T-helper 1 cell treated with Interleukin-12 subunit alpha and Interleukin-12 subunit beta and Interleukin-4 antibody, amounts not matched to agents 30 ng/mL and 1 ng/mL, for 36 hours (primary cell): ENCODE data around the gene COL13A1. TPM values are rescaled to one million over a fixed set of nuclear protein-coding genes. Genes with fewer than 3 reads are reported as not detected.

Experiments used
- intact Hi-C: fragments of 100-400 bp; cut with micrococcal nuclease; formaldehyde crosslinking; loops from one replicate; pipeline ENCODE4 v1.15.1; 2024
- total RNA-seq: library from RNA; stranded (reverse); gene quantifications from 2 replicates; pipeline ENCODE4 v1.2.3, GENCODE V29; 2022

Gene COL13A1
- not detected in 2 replicates for total RNA-seq

DNA sequence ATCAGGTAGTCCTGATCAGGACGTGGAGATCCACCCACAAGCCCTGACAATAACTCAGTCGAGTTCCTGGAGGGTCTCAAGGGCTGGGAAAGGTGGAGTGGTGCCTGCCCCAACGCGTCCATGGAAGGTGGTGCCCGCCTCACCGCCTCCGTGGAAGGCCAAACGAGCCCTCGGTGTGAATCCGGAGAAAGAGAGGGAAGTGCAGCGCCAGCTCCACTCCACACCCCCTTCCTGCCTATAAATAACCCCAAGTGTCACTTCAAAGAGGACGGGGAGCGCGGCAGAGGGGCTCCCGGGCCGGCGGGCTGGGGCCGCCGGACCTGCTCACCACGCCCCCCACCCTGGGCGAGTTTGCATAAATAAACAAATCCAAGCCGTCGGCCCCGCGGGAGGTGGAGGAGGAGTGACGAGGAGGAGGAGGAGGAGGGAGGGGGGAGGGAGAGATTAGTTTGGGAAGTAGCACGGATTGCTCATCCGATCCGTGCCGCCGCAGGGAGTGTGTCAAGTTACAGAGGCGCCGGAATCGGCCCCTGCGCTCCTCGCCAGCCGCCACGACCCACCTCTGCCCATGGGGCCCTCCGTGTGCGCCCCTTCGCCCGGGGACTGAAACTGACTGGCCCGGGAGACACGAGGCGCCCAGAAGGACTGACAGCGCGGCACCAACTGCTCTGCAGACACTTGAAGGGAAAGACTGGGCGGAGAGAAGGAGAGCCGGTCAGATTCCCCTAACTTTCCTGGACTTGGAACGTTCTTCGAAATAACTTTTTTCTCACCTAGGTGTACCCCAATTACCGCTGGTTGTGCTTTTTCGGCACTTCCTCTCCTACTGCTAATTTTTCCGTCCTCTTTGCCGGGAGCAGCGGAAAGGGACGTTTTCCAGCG is at the start of gene COL13A1:
Gene COL13A1, plus strand, starts transcription at position 473 of the 882 bp plus-strand sequence. CDS start 518 bp downstream, outside the sequence.
- intact Hi-C loops, result no loop called here

DNA sequence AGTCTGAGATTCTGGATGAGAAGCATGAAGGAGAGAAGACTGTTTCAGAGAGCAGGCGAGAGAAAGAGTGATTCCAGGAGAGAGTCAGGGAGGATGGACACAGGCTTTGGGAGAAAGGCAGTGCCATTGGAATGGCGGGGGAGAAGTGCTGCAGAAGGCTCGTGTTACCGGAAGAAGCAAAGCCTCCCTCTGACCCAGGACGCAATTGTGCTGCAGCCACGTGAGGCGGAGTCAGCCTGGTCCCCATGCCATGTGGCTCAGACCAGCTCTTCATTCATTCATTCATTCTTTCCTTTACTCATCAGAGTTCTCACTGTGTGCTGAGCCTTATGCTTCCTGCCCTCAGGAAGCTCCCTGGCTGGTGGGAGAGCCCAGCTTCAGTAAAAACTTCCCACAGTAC is 49.2 kb upstream of the COL13A1 start:
- intact Hi-C loops, result no loop called here

DNA sequence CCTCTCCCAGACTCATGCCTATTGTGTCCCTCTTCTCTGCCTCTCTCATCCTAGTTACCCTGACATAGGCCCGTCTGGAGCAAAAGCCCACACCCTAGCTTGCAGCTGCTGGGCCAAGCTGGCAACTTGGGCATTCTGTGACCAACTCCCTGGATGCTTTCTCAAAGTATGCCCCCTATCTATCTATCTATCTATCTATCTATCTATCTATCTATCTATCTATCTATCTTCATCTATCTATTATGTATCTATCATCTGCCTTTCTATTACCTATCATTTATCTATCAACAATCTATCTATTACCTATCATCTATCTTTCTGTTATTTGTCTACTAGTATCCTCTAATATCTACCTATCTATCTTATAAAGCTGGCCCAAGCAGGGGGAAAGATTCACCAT is 45.4 kb upstream of the COL13A1 start:
- intact Hi-C loops, result no loop called here

GRCh38 chr10:69757206-69757552 is 44.5 kb upstream of the COL13A1 start:
- intact Hi-C loops, result no loop called here

DNA sequence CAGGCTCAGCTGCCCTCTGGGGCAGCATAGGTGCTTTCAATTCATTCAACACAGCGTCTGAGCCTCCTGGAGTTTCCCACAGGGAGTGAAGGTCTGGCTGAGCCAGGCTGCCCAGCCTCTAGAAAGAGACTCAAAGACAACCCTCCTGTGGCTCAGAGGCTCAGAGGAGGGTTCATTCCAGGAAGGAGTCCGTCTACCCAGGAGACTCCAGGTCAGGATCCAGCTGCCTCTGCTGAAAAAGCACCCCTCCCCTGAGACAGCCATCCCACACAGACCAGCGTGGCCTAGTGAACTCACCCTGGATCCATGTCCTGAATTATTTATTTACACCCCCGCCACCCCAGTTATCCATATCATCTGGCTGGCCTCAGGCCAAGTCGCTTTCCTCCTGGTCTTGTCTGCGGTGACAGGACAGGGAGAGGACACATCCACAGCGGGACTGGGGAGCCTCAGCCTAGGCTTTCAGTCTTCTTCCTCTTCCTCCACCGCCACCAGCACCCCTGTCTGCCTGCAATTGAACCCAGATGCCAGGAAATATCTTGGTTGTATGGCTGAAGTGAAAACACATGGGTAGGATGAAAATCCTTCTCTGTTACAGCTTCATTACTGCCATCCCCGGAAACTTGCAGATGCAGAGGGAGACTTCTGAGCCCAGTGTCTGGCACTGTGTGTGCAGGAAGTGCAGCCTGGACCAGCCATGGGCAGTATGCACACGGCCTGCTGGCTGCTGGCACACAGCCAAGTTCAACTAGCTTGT is 44.0 kb upstream of the COL13A1 start:
- intact Hi-C loops, result no loop called here

DNA sequence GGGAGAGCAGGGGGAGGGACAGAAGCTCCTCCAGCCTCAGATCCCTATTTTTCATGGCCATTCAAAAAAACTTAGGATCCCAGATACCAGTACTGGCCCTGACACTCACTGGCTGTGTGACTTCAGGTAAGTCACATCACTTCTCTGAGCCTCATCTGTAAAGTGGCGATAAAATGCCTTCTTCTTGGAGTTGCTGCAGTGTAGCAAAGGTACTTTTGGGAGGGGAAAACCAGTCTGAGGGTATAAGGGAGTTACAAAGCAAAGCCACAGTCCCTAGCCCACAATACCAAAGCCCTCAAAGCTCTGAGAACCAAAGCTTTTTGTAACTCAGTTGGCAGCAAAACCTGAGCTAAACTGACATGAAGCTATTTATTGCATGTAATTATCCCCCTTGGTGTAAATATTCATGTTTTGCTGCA is 43.4 kb upstream of the COL13A1 start:
- intact Hi-C loops, result no loop called here

- intact Hi-C loops, result no loop called here
Observed at GRCh38 chr10:69759641-69760040, 42.1 kb upstream of the COL13A1 start.

DNA sequence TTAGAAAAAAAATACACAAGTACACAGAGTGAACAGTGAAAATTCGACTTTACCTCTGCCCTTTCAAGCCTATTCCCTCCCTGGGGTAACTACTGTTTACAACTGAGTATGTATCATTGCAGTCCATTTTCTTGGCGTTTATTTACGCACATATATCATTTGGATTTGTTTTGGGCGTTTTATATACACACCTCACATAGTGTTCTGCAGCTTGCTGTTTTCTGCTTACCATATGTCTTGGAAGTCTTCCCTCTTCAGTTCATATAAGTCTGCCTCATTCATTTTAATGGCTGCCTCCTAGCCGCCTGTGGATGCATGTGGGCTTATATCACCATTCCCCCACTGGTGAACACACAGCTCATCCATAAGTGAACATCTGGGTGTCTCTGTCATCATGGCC is 41.6 kb upstream of the COL13A1 start:
- intact Hi-C loops, result no loop called here

GRCh38 chr10:69761320-69761719 is 40.4 kb upstream of the COL13A1 start:
- intact Hi-C loops, result no loop called here

GRCh38 chr10:69766161-69766910 is 35.4 kb upstream of the COL13A1 start:
- intact Hi-C loops, result no loop called here

- intact Hi-C loops, result no loop called here
Observed at GRCh38 chr10:69767793-69768192, 33.9 kb upstream of the COL13A1 start.

DNA sequence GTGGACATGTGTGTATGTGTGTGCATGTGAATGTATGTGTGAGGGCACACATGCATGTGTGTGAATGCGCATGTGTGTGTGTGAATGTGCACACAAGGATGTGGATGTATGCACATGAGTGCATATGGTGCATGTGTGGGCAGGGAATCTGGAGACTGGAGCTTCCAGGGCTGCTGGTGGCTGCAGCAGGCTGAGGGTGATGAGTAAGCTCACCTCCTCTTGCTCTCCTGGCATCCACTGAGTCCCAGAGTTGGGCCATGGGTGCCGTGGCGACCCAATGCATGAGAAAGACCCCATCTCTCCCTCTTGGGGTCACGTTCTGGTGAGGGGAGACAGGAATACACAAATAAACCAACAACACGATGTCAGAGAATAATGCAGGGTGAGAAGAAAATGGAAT is 33.3 kb upstream of the COL13A1 start:
- intact Hi-C loops, result no loop called here

DNA sequence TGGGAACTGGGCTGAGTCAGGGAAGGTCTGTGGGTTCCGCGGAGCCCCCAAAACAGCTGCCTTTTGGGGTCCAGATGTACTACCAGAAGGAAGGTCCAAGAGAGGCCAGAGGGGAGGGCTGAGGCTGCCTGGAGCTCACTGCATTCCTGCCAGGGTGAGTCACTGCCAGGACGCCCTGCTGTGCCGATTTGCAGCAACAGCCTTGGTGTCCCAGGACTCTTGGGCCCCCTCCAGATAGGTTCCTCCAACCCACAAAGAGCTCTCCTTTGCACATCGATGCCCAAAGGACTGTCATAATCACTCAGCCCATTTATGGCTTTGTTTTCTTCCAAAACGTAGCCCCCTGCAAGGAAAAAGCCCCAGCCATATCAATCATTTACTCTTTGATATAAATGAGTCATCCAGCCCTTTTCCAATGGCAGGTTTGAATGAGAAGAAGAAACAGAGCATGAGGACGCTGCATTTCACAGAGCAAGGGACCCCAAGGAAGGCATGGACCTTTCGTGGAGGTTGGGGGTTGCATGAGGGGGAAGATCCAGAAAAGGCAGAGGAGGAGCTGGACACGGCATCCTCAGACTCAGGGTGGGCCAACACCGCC is 32.2 kb upstream of the COL13A1 start:
- intact Hi-C loops, result no loop called here

DNA sequence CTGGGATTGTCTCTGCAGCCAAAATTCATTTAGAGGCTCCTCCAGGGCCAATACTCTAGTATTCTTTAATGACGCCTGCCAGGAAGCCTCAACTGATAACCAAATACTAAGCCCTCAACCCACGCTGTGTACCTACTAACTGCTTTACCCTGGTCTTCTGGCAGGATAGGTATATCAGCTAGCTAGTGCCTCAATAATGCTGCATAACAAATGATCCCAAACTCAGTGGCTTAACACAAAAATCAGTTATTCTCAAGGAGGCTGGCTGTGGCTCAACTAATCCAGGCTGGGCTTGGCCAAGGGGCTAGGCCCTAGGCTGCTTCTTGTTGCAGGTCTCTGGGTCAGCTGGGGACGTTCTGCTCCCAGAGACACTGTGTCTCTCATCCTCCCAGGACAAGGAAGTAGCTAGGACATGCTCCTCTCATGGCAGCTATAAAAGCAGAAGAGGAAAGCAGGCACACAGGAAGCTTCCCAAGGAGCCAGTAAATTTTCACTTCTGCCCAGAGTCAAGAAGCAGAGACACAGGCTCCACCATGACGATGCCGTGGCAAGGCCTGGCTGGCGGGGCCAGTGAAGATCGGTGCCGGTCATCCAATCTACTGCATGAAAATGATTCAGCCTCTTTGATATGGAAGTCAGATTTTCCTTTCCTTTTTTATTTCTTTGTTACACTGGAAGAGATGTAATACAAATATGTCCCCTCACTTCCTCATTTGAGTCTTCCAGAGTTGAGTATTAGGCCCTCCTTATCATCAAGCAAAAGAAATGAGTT is 28.6 kb upstream of the COL13A1 start:
- intact Hi-C loops, result no loop called here

DNA sequence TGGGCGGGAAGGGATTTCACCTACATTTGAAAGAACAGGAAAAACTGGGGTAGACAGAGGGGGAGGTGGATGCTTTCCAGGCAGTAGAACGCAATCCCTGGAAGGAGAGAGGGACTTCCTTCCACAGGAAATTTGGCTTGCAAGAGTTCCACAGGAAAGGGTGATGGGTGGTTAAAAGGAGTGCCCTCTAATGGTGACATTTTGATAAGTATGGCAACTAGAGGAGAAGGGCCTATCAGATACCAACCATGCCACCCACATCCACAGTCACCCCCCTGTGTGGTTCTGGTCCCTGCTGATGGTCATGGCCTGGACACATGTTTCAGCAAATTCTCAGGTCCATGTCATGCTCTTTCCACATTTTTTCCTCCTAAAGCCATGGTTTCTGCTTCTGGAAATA is 27.1 kb upstream of the COL13A1 start:
- intact Hi-C loops, result no loop called here

GRCh38 chr10:69780077-69780476 is 21.6 kb upstream of the COL13A1 start:
- intact Hi-C loops, result no loop called here

DNA sequence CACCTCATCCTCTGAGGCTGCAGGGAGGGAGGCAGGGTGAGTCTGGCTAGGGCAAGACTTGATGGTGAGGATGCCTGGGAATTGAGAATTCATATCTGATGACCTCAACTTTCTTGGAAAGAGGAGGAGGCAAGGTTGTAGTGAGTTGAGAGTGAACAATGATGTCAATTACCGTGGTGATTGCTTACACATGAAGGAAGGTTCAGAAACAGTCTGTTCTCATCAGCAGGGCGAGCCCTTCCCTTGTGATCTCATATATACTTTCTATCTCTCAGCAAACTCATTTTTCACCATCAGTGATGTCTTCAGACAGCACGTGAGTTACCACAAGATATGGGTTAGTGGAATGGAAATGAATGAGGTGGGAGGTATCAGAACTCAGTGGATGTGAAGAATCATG is 20.1 kb upstream of the COL13A1 start:
- intact Hi-C loops, result no loop called here

DNA sequence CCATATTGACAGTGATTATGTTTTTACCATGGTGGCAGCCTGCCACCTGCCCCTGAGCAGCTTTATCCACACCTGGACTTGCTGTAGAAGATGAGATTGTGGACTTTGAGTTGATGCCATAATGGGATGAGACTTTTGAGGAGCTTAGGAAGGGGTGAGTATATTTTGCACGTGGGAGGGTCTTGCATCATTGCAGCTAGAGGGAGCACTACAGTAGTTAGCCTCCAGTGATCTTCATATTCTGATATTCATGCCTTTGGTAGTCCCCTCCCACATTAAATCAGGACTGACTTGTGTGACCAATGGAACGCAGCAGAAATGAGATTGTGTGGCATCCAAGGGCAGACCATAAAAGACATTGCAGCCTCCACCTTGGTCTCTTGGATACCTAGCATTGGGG is 18.2 kb upstream of the COL13A1 start:
- intact Hi-C loops, result no loop called here

- intact Hi-C loops, result loop anchor here (1.0 kb wide), 2 partner anchors 128 to 172 kb away; no protein-coding TSS in a partner anchor
Observed at GRCh38 chr10:69786791-69787190, 14.9 kb upstream of the COL13A1 start.

GRCh38 chr10:69787681-69788080 is 14.0 kb upstream of the COL13A1 start:
- intact Hi-C loops, result no loop called here

GRCh38 chr10:69789164-69789576 is 12.5 kb upstream of the COL13A1 start:
- intact Hi-C loops, result no loop called here
